Neutrophil (primary cell): Measurements from ENCODE around the gene ARHGEF16.

ENCODE experiments used
- H3K27ac ChIP-seq: fragments of 200-600 bp; sonication (generic); 2 replicates; pipeline ENCODE4 v1.5.1; 2016; ENCODE audit warnings: mild to moderate bottlenecking, moderate library complexity
- H3K27me3 ChIP-seq: fragments of 200-600 bp; sonication (generic); 2 replicates; pipeline ENCODE4 v1.6.0; 2016; ENCODE audit warnings: mild to moderate bottlenecking
- H3K36me3 ChIP-seq: fragments of 200-600 bp; sonication (generic); 2 replicates; pipeline ENCODE4 v1.5.1; 2017
- H3K4me1 ChIP-seq, 2 experiments: fragments of 200-600 bp in 1 of 2; sonication (generic) in 1 of 2; 1 replicate in 1 of 2; 2 replicates in 1 of 2; pipeline versions ENCODE4 v1.5.1 to v1.6.1; 2013 to 2016; ENCODE audit warnings: low read depth in 1 of 2, low read length in 1 of 2, mild to moderate bottlenecking in 1 of 2, moderate library complexity in 1 of 2; ENCODE audit not compliant: control insufficient read depth in 1 of 2, insufficient read depth in 1 of 2
- H3K4me3 ChIP-seq, 2 experiments: fragments of 200-600 bp in 1 of 2; sonication (generic) in 1 of 2; 1 replicate in 1 of 2; 2 replicates in 1 of 2; pipeline ENCODE4 v1.5.1; 2013 to 2016; ENCODE audit warnings: low read depth in 1 of 2, low read length in 1 of 2, mild to moderate bottlenecking in 1 of 2, moderate library complexity in 1 of 2
- H3K9me3 ChIP-seq: fragments of 200-600 bp; sonication (generic); 2 replicates; pipeline ENCODE4 v1.5.1; 2016
- CTCF ChIP-seq: fragments of 200-600 bp; sonication (generic); IDR thresholded peaks from 2 replicates; pipeline ENCODE4 v1.5.1; 2016; ENCODE audit warnings: antibody characterized with exemption

The ARHGEF16 gene

GRCh38 chr1:3441410-3441847 lies 13.0 kb upstream of the ARHGEF16 start:
- Histone ChIP-seq H3K4me1 (no peaks in the 10 kb centered on the region), H3K27ac (no peak overlapping the region), H3K36me3 (no peaks in the 10 kb centered on the region), H3K9me3 (no peaks in the 10 kb centered on the region), H3K4me3 (no peak overlapping the region), H3K27me3 (peaks cover 4% of the 10 kb centered on the region)
- TF ChIP-seq CTCF: no peak

- H3K9me3 ChIP-seq: no peaks in the 10 kb centered on the region
- H3K36me3 ChIP-seq: no peaks in the 10 kb centered on the region
- H3K27me3 ChIP-seq: peaks cover 4% of the 10 kb centered on the region
- H3K4me3 ChIP-seq: no peak overlapping the region
- TF ChIP-seq CTCF: no peak
- H3K4me1 ChIP-seq: no peaks in the 10 kb centered on the region
- no peak overlapping the region for H3K27ac ChIP-seq
Observed at GRCh38 chr1:3441880-3442279, 12.6 kb upstream of the ARHGEF16 start.

GRCh38 chr1:3442331-3442730 lies 12.1 kb upstream of the ARHGEF16 start:
- Histone ChIP-seq H3K9me3 (no peaks in the 10 kb centered on the region), H3K4me3 (no peak overlapping the region), H3K27ac (no peak overlapping the region), H3K4me1 (no peaks in the 10 kb centered on the region), H3K27me3 (peaks cover 4% of the 10 kb centered on the region), H3K36me3 (no peaks in the 10 kb centered on the region)
- no peak for TF ChIP-seq CTCF

GRCh38 chr1:3442901-3443300 lies 11.6 kb upstream of the ARHGEF16 start:
- TF ChIP-seq CTCF: no peak
- no peaks in the 10 kb centered on the region for H3K9me3 ChIP-seq
- no peak overlapping the region for H3K4me3 ChIP-seq
- H3K4me1 ChIP-seq: no peaks in the 10 kb centered on the region
- H3K27ac ChIP-seq: no peak overlapping the region
- H3K27me3 ChIP-seq: peaks cover 4% of the 10 kb centered on the region
- no peaks in the 10 kb centered on the region for H3K36me3 ChIP-seq

GRCh38 chr1:3443807-3444206 lies 10.7 kb upstream of the ARHGEF16 start:
- no peak for TF ChIP-seq CTCF
- Histone ChIP-seq H3K4me1 (no peaks in the 10 kb centered on the region), H3K36me3 (no peaks in the 10 kb centered on the region), H3K4me3 (no peak overlapping the region), H3K27me3 (peaks cover 7% of the 10 kb centered on the region), H3K9me3 (no peaks in the 10 kb centered on the region), H3K27ac (no peak overlapping the region)

GRCh38 chr1:3444298-3444697 lies 10.2 kb upstream of the ARHGEF16 start:
- Histone ChIP-seq H3K9me3 (no peaks in the 10 kb centered on the region), H3K36me3 (no peaks in the 10 kb centered on the region), H3K4me3 (no peak overlapping the region), H3K4me1 (no peaks in the 10 kb centered on the region), H3K27ac (no peak overlapping the region), H3K27me3 (peaks cover 9% of the 10 kb centered on the region)
- TF ChIP-seq CTCF: no peak
